GM18951 (cell line): ENCODE results near the gene DNAJC1.
"Not testable (repeated sequence)": the region's sequence is repeated elsewhere in the genome, so short reads cannot be mapped to it uniquely, and the experiment has no call there.

ENCODE experiments used
- POLR2A ChIP-seq: IDR thresholded peaks from 4 replicates; pipeline ENCODE4 v1.6.1; 2011; ENCODE audit warnings: mild to moderate bottlenecking; ENCODE audit not compliant: insufficient read length, insufficient read depth; ENCODE audit errors: extremely low read depth
- in situ Hi-C: fragments of 300-500 bp; cut with MboI; formaldehyde crosslinking; loops from one replicate; pipeline ENCODE4 v1.12.0; 2022; ENCODE audit warnings: low sequenced_read_pairs, mixed read lengths, inconsistent platforms; ENCODE audit not compliant: unreplicated experiment

The DNAJC1 gene

DNA sequence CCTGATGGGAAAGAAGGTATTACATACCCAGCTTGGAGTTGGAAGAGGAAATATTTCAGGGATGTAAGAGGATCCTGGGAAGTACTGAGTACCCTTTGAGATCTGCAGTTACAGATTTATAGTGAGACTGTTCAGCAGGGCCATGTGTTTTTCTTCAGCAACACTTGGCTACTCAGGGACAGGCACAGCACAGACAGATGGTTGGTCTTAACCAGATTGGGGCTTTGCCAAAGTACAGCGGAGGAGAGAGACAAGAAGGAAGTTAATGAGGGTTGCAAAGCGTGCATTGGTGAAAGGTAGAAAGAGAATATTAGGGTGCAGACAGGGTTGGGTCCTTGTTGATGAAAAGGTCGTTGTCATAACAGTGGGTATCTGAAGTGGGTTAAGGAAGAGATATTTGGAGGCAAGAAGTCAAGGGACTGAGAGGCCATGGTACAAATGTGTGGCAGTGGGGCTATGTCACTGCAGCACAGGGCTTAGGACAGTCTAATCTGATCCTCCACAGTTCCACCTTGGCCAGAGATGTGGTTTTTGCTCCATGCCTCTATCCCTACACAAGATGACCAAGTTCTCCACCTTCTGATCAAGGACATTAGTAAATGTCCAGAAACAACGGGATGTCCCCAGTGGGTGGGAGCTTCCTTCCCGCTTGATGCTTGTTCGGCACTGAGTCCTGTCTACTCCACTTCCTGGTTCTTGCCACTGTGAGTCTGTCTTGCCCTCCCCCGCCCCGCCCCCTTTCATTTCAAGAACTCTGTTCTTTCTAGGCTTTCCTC, 18.9 kb upstream of the DNAJC1 start:
- in situ Hi-C loops: no loop called here
- TF ChIP-seq POLR2A: no peak

DNA sequence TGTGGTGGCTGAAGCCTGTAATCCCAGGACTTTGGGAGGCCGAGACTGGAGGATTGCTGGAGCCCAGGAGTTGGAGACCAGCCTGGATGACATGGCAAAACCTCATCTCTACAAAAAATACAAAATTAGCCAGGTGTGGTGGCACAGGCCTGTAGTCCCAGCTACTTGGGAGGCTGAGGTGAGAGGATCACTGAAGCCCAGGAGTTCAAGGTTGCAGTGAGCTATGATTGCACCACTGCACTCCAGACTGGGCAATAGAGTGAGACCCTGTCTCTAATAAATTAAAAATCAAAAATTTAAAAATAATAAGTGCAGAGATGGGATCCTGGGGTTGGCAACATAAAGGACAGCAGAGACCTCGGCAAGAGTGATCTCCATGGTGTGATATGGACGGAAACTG, 17.6 kb upstream of the DNAJC1 start:
- in situ Hi-C loops: not testable (repeated sequence)

DNA sequence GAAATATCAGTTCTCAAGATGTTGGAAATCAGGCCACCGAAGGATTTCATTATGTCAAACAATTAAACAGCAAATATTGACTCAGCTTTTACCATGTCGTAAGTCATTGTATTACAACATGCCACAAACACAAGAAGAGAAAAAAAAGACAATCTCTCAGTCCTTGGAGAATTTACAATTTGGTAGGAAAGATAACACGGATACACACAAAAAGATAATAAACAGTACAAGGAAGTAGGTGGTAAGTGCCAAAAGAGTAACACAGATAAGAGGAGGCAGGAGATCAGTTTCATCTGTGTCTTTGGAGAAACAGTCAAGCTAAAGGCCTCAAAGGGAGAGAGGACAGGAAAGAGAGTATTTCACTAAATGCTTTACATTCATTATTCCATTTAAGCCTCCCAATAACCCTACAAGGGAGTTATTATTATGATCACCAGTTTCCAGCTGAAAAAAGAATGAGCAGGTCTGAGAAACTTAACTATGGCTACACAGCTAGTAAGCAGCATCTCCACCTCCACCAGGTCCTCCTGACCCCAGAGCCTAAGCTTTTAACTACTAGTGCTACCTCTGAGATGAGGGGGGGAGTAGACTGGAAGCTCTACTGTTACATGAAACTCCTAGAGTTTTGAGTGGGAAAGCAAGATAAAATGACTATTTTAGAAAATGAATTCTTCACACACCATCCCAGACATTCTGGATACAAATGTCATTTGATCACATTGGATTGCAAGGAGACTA, 13.9 kb upstream of the DNAJC1 start:
- in situ Hi-C loops: no loop called here
- no peak for TF ChIP-seq POLR2A

DNA sequence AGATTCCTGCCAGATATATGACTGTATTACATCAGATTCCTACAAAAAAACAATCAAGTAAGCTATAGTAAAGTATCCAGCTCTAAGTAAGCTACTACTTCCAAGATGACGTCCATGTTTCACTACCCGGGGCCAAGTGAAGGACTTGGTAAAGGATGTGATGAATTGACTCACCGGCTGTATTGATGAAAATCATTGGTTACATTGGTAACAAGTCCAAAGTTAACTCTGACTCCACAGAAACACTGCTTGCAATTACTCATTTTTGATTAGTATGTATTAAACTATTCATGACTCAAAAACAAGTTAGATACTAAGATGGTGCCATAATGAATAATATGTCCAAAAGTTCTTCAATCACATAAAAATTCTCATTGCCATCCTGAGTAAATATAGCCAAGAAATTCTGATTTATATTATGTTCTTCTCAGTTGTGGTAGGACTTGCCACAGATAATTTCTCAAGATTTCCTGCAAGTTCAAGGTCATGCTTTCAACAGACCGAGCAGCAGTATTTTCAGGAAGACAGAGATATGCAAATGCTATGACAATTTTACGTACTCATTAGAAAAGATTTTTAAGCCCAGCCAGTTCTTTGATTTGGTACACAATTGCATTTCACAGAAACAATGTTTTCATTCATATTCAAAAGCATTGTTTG, 12.6 kb upstream of the DNAJC1 start:
- in situ Hi-C loops: no loop called here

DNA sequence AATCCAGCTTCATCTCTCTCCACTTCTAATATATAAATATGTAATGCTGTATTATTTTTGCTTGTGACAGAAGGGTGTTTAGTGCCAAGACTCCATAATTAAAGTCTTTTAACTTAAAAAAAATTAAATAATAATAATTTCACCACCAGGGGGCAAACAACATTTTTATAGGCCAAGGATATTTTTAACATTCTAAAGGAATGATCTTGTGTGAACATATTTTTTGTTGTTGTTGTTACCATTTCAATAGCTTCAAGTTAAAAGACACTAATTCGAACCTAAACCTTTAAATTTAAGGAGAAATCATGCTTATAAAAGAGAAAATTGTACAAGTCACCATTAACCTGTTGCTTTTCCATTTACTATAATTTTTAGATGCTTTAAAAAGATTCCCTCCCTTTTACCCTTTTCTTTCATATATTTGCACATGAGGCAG, 7.5 kb upstream of the DNAJC1 start:
- no peak for TF ChIP-seq POLR2A
- in situ Hi-C loops: no loop called here

More for the DNA sequence above, 12.6 kb upstream of the DNAJC1 start:
- no peak for TF ChIP-seq POLR2A

DNA sequence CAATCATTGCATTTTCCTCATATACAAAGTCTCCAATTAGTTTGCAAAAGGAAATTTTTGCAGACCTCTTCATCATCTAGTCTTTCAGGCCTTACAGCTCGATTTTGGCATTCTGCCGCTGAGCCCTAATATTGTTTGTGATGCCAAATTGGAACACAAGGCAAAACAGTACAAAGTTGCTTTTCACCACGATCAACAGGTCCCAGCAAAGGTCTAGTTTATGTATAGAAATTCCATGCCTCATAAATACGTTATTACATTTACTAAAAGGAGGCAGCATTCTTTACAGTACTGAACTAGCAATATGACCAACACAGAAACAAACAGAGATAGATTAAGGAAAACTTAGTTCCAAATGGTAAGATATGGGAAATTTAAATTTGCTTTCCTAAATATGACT, 7.0 kb upstream of the DNAJC1 start:
- in situ Hi-C loops: no loop called here
- TF ChIP-seq POLR2A: no peak

DNA sequence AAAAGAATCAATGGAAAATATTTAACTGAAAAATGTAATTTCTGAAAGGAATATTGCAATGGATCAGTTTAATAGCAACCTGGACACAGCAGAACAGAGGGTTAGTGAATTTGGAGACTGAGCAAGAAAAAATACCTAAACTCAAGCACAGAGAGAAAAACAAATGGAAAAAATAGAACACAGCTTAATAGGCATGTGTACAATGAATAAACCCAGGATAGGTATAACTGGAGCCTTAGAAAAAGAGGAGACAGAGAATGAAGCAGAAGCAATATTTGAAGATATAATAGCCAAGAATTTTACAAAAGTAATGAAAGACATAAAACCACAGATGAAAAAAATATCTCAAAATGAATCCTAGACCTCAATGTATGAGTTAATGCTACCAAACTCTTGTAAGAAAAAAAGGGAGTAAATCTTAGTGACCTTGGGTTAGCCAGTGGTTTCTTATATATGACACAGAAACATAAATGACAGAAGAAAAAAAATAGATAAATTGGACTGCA, 2.9 kb upstream of the DNAJC1 start:
- in situ Hi-C loops: loop anchor here (5.0 kb wide), 1 partner anchor 976 kb away; no protein-coding TSS in a partner anchor
- TF ChIP-seq POLR2A: no peak

DNA sequence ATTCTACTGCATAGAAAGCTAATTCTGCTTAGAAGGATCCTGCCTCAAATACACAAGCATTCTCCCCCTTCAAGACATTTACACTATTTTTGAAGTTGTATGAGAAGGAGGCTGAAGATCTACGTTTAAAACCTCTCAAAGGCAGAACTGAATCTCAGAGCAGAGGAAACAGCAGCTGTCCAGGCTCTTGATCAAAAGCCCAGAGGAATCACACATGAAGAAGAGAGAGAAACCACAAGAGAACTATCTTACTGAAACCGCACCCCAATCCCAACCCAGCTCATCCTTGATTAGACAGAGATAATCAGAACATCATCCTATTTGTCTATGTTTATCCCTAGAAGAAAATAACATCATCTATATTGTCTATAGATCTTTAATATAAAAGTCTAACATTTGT, 2.2 kb upstream of the DNAJC1 start:
- in situ Hi-C loops: loop anchor here (5.0 kb wide), 1 partner anchor 977 kb away; no protein-coding TSS in a partner anchor
- no peak for TF ChIP-seq POLR2A

DNA sequence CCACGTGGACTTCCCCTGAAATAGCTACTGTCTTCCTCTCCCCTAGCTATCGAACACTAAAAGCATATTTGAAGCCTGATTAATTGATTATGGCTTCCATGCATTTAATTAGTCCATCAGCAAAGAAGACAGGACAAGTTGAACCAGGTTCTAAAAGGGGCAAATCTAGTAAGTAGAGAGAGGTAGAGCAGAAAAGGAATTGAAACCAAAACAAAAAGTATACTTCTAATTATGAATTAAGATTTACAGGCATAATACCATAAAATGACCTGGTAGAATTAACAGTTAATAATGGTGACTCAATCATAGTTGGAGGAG, 393 bp upstream of the DNAJC1 start:
- no peak for TF ChIP-seq POLR2A
- in situ Hi-C loops: no loop called here

DNA sequence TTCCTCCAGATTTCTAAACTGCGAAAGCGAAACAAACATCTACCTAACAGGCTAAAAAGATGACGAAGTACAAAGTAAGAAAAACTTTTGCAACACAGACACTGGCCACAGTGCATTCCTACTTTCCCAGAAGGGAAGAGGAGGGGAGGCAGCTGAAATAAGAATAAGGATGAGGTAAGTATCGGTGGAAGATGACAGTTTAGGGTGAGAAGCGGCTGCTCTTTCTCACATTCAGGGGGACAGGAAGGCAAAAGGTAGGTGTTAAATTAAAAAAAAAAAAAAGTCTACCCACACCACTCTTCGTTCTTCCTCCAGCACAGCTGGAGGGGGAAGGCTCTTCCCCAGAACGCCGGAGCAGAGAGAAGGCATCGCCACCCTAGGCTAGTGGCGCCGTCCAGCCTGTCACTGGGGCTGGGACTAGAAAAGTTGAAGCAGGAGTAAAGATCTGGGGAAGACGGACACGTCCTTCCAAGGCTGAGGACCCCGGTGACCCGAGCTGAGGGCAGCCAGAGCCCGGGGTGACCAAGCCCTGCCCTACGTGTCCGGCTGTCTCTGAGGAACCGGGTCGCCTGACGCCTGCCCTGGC, 846 bp downstream of the DNAJC1 start:
- in situ Hi-C loops: no loop called here
- TF ChIP-seq POLR2A: no peak

DNA sequence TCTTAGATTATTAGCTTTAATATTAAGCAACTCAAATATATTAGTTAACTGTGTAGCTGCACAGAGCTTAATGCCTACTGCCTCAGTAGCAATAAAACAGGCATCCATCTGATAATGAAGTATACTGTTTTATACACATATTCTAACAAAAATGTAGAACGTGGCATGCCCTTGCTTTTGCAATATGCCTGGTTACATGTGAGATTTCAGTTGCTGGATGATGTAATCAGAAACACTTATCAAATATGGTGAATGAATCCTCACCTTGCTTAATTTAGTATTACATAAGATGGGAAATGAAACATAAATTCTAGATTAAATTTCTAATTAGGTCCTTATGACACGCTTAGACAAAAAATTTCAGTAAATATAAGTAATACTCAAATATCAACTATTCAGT, 8.0 kb downstream of the DNAJC1 start:
- in situ Hi-C loops: loop anchor here (25.0 kb wide), 1 partner anchor 567 kb away; no protein-coding TSS in a partner anchor

DNA sequence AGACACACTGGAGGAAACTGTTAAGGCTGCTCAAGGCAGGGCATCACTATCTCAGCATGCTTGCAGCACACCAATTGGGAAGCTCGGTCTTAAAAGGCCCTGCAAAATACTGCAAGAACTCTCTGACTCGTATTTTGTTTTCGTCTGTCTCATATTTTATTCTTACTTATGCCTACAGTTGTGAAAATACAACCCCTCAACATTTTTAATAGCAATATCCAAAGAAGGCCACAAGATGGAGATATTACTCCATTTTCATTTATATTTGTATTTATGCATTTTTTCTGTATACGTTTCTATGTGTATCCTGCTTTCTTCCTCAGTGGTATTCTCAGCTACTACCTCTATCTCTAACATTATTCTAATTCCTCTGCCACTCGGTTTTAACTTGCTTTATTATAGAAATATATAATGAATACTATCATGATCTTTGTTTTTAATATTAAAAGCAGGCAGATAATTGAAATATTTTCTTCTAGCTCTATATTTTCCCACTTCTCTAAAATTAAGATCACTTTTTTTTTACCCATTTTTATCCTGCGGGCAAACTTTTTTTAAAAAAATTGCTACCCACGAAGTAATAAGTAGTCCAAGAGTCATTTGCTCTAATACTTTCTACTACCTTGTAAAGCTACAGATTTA, 10.0 kb downstream of the DNAJC1 start:
- in situ Hi-C loops: loop anchor here (25.0 kb wide), 1 partner anchor 569 kb away; no protein-coding TSS in a partner anchor
- TF ChIP-seq POLR2A: no peak

More for the DNA sequence above, 8.0 kb downstream of the DNAJC1 start:
- TF ChIP-seq POLR2A: no peak

DNA sequence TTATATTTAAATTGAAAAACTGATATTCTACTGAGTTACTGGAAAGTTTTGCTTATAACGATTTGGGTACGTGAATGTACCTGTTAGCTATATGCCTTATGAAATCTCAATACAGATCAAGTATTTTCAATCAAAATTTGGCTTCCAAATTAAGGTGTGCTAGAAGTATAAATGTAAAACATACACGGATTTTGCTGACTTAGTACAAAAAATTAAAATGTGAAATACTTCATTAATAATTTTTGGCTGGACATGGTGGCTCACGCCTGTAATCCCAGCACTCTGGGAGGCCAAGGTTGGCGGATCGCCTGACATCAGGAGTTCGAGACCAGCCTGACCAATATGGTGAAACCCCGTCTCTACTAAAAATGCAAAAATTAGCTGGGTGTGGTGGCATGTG, 11.7 kb downstream of the DNAJC1 start:
- in situ Hi-C loops: loop anchor here (25.0 kb wide), 1 partner anchor 571 kb away; no protein-coding TSS in a partner anchor
- no peak for TF ChIP-seq POLR2A

DNA sequence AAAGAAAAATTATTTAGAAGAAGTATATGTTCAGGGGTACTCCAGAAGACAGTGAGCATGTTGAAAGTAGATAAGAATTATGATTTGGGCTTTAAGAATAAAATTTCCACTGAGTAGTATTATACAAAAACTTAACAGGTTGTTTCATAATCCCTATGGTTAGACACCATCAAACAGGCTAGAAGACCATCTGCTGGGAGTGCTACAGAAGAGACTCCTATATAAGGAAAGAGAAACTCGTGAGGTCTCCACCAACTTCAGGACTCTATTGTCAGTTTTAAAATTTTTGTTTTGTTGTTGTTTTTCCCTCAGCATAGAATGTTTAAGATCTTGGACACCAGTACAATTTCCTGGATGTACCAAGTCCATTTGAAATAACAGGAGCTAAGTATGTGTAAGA, 13.1 kb downstream of the DNAJC1 start:
- TF ChIP-seq POLR2A: no peak
- in situ Hi-C loops: loop anchor here (25.0 kb wide), 1 partner anchor 572 kb away; no protein-coding TSS in a partner anchor
